Ishikawa (cell line): ENCODE results near the gene SCN9A.

Source experiments
- CEBPB ChIP-seq: IDR thresholded peaks from 2 replicates; pipeline ENCODE4 v1.6.1; 2012
- CREB1 ChIP-seq: IDR thresholded peaks from 2 replicates; pipeline ENCODE4 v1.6.1; 2012; ENCODE audit warnings: low read depth
- EGR1 ChIP-seq: IDR thresholded peaks from 2 replicates; pipeline ENCODE4 v1.6.1; 2012
- EP300 ChIP-seq: IDR thresholded peaks from 2 replicates; pipeline ENCODE4 v1.6.1; 2012; ENCODE audit warnings: borderline replicate concordance
- FOXM1 ChIP-seq: IDR thresholded peaks from 2 replicates; pipeline ENCODE4 v1.6.1; 2012; ENCODE audit warnings: low read depth, borderline replicate concordance
- NFIC ChIP-seq: IDR thresholded peaks from 2 replicates; pipeline ENCODE4 v1.6.1; 2012
- RAD21 ChIP-seq: IDR thresholded peaks from 2 replicates; pipeline ENCODE4 v1.6.1; 2012; ENCODE audit warnings: low read depth
- REST ChIP-seq: IDR thresholded peaks from 2 replicates; pipeline ENCODE4 v1.6.1; 2012; ENCODE audit warnings: low read depth, mild to moderate bottlenecking
- TAF1 ChIP-seq: IDR thresholded peaks from 2 replicates; pipeline ENCODE4 v1.6.1; 2012; ENCODE audit warnings: low read depth, mild to moderate bottlenecking
- TCF12 ChIP-seq: IDR thresholded peaks from 2 replicates; pipeline ENCODE4 v1.6.1; 2012; ENCODE audit warnings: low read depth
- TEAD4 ChIP-seq: IDR thresholded peaks from 2 replicates; pipeline ENCODE4 v1.6.1; 2012
- YY1 ChIP-seq: IDR thresholded peaks from 2 replicates; pipeline ENCODE4 v1.6.1; 2012; ENCODE audit warnings: low read depth
- ZBTB7A ChIP-seq: IDR thresholded peaks from 2 replicates; pipeline ENCODE4 v1.6.1; 2012; ENCODE audit warnings: low read depth
- TF ChIP-seq, protein P1 (sequence below): IDR thresholded peaks from 2 replicates; pipeline ENCODE4 v1.6.1; 2012
- TF ChIP-seq, protein P2 (sequence below): IDR thresholded peaks from 2 replicates; pipeline ENCODE4 v1.6.1; 2012

Gene SCN9A

GRCh38 chr2:166240387-166241313, 135.1 kb downstream of the SCN9A start:
- TF ChIP-seq TEAD4 (no peak), ZBTB7A (no peak), CEBPB (no peak), NFIC (no peak), EGR1 (no peak)
- TF ChIP-seq, protein P1, sequence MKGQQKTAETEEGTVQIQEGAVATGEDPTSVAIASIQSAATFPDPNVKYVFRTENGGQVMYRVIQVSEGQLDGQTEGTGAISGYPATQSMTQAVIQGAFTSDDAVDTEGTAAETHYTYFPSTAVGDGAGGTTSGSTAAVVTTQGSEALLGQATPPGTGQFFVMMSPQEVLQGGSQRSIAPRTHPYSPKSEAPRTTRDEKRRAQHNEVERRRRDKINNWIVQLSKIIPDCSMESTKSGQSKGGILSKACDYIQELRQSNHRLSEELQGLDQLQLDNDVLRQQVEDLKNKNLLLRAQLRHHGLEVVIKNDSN: no peak

GRCh38 chr2:166239548-166239947, 136.2 kb downstream of the SCN9A start:
- TF ChIP-seq CREB1: no peak
- TF ChIP-seq TAF1: no peak
- no peak for TF ChIP-seq FOXM1
- TF ChIP-seq TCF12: no peak
- no peak for TF ChIP-seq EGR1

DNA sequence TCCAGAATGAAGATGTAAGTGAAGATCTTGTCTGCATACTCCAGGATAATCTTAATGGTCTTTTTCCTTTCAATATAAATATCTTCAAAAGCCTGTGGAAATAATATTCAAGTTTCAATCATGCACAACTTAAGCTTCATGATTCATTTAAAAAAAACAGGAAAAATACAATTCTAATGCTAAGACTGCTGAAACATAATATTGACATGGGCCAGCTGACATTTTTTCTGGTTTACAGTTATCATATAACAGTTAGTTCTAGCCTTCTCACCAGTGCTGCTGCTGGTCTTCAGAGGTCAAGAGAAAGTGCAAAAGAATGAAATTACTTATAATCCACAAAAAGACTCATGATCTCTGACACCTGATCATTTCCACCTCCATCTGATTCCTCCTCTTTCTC, 137.6 kb downstream of the SCN9A start:
- no peak for TF ChIP-seq TEAD4
- TF ChIP-seq, protein P2, sequence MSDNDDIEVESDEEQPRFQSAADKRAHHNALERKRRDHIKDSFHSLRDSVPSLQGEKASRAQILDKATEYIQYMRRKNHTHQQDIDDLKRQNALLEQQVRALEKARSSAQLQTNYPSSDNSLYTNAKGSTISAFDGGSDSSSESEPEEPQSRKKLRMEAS: no peak
- no peak for TF ChIP-seq REST
- TF ChIP-seq EP300: no peak
- TF ChIP-seq ZBTB7A: no peak
- no peak for TF ChIP-seq EGR1
- no peak for TF ChIP-seq CREB1
- no peak for TF ChIP-seq NFIC
- TF ChIP-seq RAD21: no peak
- no peak for TF ChIP-seq CEBPB
- TF ChIP-seq YY1: no peak
- TF ChIP-seq TCF12: no peak
- TF ChIP-seq TAF1: no peak
- TF ChIP-seq, protein P1: no peak
- no peak for TF ChIP-seq FOXM1

DNA sequence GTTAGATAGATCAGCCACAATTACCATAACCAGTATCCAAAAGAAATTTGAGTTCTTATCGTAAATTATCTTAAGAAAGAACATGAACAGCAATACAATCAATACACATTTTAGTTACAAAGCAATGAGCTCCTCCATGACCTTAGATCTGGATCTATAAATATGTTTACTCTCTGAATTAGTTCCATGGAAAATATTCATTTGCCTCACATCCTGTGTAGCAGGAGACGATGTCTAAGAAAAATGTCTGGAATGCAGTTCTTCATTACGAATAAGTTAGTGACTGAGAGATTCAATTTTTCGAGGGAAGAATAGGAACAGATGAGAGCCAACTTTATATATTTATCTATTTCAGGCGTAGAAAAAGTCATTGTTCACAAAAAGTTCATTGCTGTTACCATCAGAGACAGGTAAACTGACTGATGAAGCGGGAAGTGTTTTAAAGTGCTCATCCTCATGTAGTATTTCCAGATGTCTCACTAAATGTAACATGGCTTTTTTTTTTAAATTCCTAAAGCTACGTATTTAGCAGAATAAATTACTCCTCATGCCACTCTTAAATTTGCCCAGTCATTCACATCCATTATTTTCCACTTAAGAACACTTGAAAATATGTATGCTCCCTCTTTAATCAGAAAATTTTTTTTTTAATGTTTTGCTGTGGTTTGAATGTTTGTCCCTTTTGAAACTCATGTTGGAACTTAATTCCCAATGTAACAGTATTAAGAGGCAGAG, 141.5 kb downstream of the SCN9A start:
- TF ChIP-seq TCF12: no peak
- TF ChIP-seq FOXM1: no peak
- no peak for TF ChIP-seq EP300
- TF ChIP-seq CREB1: no peak
- TF ChIP-seq, protein P1: no peak
- no peak for TF ChIP-seq YY1
- TF ChIP-seq ZBTB7A: no peak
- no peak for TF ChIP-seq EGR1
- TF ChIP-seq REST: no peak
- no peak for TF ChIP-seq RAD21
- no peak for TF ChIP-seq TAF1
- TF ChIP-seq, protein P2: no peak
- TF ChIP-seq TEAD4: no peak
- no peak for TF ChIP-seq CEBPB
- no peak for TF ChIP-seq NFIC

DNA sequence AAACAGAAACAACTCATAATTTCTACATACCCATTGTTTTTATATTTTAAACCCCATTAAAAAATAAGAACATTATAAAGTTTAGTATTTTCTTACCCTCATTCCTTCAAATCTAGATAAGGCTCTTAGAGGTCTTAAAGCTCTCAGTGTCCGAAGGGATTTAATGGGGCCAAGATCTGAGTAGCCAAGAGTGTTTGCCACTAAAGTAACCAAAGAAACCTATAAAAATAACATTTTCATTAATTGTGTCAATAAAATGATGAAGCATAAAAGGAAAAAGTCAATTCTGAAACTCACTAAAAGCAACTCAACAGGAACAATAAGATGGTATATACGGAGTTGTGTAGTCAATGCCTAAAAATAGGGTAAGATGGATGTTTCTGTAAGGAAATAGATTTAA, 142.5 kb downstream of the SCN9A start:
- no peak for TF ChIP-seq TAF1
- TF ChIP-seq, protein P2: no peak
- TF ChIP-seq CEBPB: no peak
- TF ChIP-seq ZBTB7A: no peak
- no peak for TF ChIP-seq REST
- TF ChIP-seq TCF12: no peak
- TF ChIP-seq FOXM1: no peak
- TF ChIP-seq, protein P1: no peak
- no peak for TF ChIP-seq EGR1
- no peak for TF ChIP-seq TEAD4
- TF ChIP-seq RAD21: no peak
- TF ChIP-seq CREB1: no peak
